ENCODE measurements around the gene XRCC4. TPM values are rescaled to one million over a fixed set of nuclear protein-coding genes. Genes with fewer than 3 reads are reported as not detected.
"Not testable (repeated sequence)": the region's sequence is repeated elsewhere in the genome, so short reads cannot be mapped to it uniquely, and the experiment has no call there.

The XRCC4 gene
- total RNA-seq, 1 donor from 2014 or later = not detected

GRCh38 chr5:83345423-83345822 lies 268.1 kb downstream of the XRCC4 start:
- Histone ChIP-seq H3K27ac (no peak overlapping the region), H3K9me3 (no peaks in the 10 kb centered on the region), H3K27me3 (no peaks in the 10 kb centered on the region), H3K36me3 (no peaks in the 10 kb centered on the region), H3K4me3 (no peak overlapping the region), H3K4me1 (no peaks in the 10 kb centered on the region)
- intact Hi-C loops (cut with DNase I) = no loop called here
- DNase-seq (ENCODE audit: low spot score in 2 of 2) = no peak
- TF ChIP-seq CTCF (IDR thresholded peaks at IDR 0.05) = no peak

- Histone ChIP-seq H3K27me3 (no peaks in the 10 kb centered on the region), H3K27ac (no peak overlapping the region), H3K9me3 (no peaks in the 10 kb centered on the region), H3K4me3 (no peak overlapping the region), H3K4me1 (no peaks in the 10 kb centered on the region), H3K36me3 (no peaks in the 10 kb centered on the region)
- DNase-seq (ENCODE audit: low spot score in 2 of 2) = no peak
- no peak for TF ChIP-seq CTCF (IDR thresholded peaks at IDR 0.05)
- intact Hi-C loops (cut with DNase I) = no loop called here
Observed at GRCh38 chr5:83348281-83348780, 271.0 kb downstream of the XRCC4 start.

- no peak for TF ChIP-seq CTCF (IDR thresholded peaks at IDR 0.05)
- no peaks in the 10 kb centered on the region for H3K36me3 ChIP-seq
- H3K27me3 ChIP-seq = no peaks in the 10 kb centered on the region
- no peak for DNase-seq (ENCODE audit: low spot score in 2 of 2)
- H3K9me3 ChIP-seq = no peaks in the 10 kb centered on the region
- H3K4me3 ChIP-seq = no peak overlapping the region
- intact Hi-C loops (cut with DNase I) = no loop called here
- no peaks in the 10 kb centered on the region for H3K4me1 ChIP-seq
- no peak overlapping the region for H3K27ac ChIP-seq
Observed at GRCh38 chr5:83353231-83353630, 275.9 kb downstream of the XRCC4 start.

GRCh38 chr5:83353774-83354173 lies 276.4 kb downstream of the XRCC4 start:
- Histone ChIP-seq H3K4me1 (no peaks in the 10 kb centered on the region), H3K27ac (no peak overlapping the region), H3K9me3 (no peaks in the 10 kb centered on the region), H3K4me3 (no peak overlapping the region), H3K36me3 (no peaks in the 10 kb centered on the region), H3K27me3 (no peaks in the 10 kb centered on the region)
- no peak for TF ChIP-seq CTCF (IDR thresholded peaks at IDR 0.05)
- intact Hi-C loops (cut with DNase I) = no loop called here
- no peak for DNase-seq (ENCODE audit: low spot score in 2 of 2)

GRCh38 chr5:83354958-83355357 lies 277.6 kb downstream of the XRCC4 start:
- no peak for DNase-seq (ENCODE audit: low spot score in 2 of 2)
- no peak for TF ChIP-seq CTCF (IDR thresholded peaks at IDR 0.05)
- H3K9me3 ChIP-seq = no peaks in the 10 kb centered on the region
- no peak overlapping the region for H3K4me3 ChIP-seq
- no peaks in the 10 kb centered on the region for H3K27me3 ChIP-seq
- no peaks in the 10 kb centered on the region for H3K36me3 ChIP-seq
- intact Hi-C loops (cut with DNase I) = no loop called here
- H3K4me1 ChIP-seq = no peaks in the 10 kb centered on the region
- no peak overlapping the region for H3K27ac ChIP-seq

- H3K4me1 ChIP-seq; H3K27me3 ChIP-seq; DNase-seq (ENCODE audit: low spot score in 2 of 2); H3K4me3 ChIP-seq; H3K36me3 ChIP-seq; intact Hi-C loops (cut with DNase I); H3K27ac ChIP-seq; H3K9me3 ChIP-seq: not testable (repeated sequence)
Observed at GRCh38 chr5:83355482-83356014, 278.2 kb downstream of the XRCC4 start.
